ENCODE measurements around the gene LOXHD1.
A peak's percentile ranks its signal among the peaks of the same experiment; 100 is the strongest.

LOXHD1 gene

GRCh38 chr18:46625069-46625468 is 32.0 kb downstream of the LOXHD1 start:
- DNase-seq (ENCODE audit: low spot score): no peak

- no peak for DNase-seq (ENCODE audit: low spot score)
Observed at GRCh38 chr18:46624127-46624526, 32.9 kb downstream of the LOXHD1 start.

GRCh38 chr18:46623541-46623940 is 33.5 kb downstream of the LOXHD1 start:
- no peak for DNase-seq (ENCODE audit: low spot score)

- DNase-seq (ENCODE audit: low spot score): peak; percentile 26
Observed at GRCh38 chr18:46622999-46623398, 34.0 kb downstream of the LOXHD1 start.

- no peak for DNase-seq (ENCODE audit: low spot score)
Observed at GRCh38 chr18:46622451-46622850, 34.6 kb downstream of the LOXHD1 start.

- DNase-seq (ENCODE audit: low spot score): no peak
Observed at GRCh38 chr18:46621871-46622270, 35.1 kb downstream of the LOXHD1 start.

- DNase-seq (ENCODE audit: low spot score): no peak
Observed at GRCh38 chr18:46621111-46621766, 35.8 kb downstream of the LOXHD1 start.

GRCh38 chr18:46619559-46619958 is 37.5 kb downstream of the LOXHD1 start:
- DNase-seq (ENCODE audit: low spot score): no peak

GRCh38 chr18:46615720-46616119 is 41.3 kb downstream of the LOXHD1 start:
- no peak for DNase-seq (ENCODE audit: low spot score)

- no peak for DNase-seq (ENCODE audit: low spot score)
Observed at GRCh38 chr18:46609048-46609447, 48.0 kb downstream of the LOXHD1 start.

- DNase-seq (ENCODE audit: low spot score): no peak
Observed at GRCh38 chr18:46607926-46608325, 49.1 kb downstream of the LOXHD1 start.

GRCh38 chr18:46601141-46601805 is 55.7 kb downstream of the LOXHD1 start:
- DNase-seq (ENCODE audit: low spot score): no peak

- DNase-seq (ENCODE audit: low spot score): no peak
Observed at GRCh38 chr18:46596119-46596518, 60.9 kb downstream of the LOXHD1 start.

GRCh38 chr18:46591783-46592391 is 65.1 kb downstream of the LOXHD1 start:
- DNase-seq (ENCODE audit: low spot score): no peak

GRCh38 chr18:46590103-46590502 is 66.9 kb downstream of the LOXHD1 start:
- DNase-seq (ENCODE audit: low spot score): no peak

GRCh38 chr18:46588971-46589660 is 67.9 kb downstream of the LOXHD1 start:
- no peak for DNase-seq (ENCODE audit: low spot score)

- DNase-seq (ENCODE audit: low spot score): no peak
Observed at GRCh38 chr18:46587600-46587999, 69.4 kb downstream of the LOXHD1 start.

- no peak for DNase-seq (ENCODE audit: low spot score)
Observed at GRCh38 chr18:46583711-46584110, 73.3 kb downstream of the LOXHD1 start.

GRCh38 chr18:46581648-46582047 is 75.4 kb downstream of the LOXHD1 start:
- no peak for DNase-seq (ENCODE audit: low spot score)

GRCh38 chr18:46578987-46579386 is 78.0 kb downstream of the LOXHD1 start:
- DNase-seq (ENCODE audit: low spot score): no peak

GRCh38 chr18:46577546-46577945 is 79.5 kb downstream of the LOXHD1 start:
- DNase-seq (ENCODE audit: low spot score): no peak

- no peak for DNase-seq (ENCODE audit: low spot score)
Observed at GRCh38 chr18:46575851-46576250, 81.2 kb downstream of the LOXHD1 start.

GRCh38 chr18:46574743-46575115 is 82.3 kb downstream of the LOXHD1 start:
- no peak for DNase-seq (ENCODE audit: low spot score)

Data from kidney tubule cell (primary cell).